Liver (tissue), 3 donors: ENCODE measurements around the gene GALR2.

ENCODE experiments used
- CTCF ChIP-seq: fragments of 150-350 bp; IDR thresholded peaks from 2 replicates; pipeline ENCODE4 v1.5.1; 2017; ENCODE audit warnings: improper control_type of control experiment, low read depth, low read length; ENCODE audit not compliant: missing input control
- GABPA ChIP-seq, 2 donors: IDR thresholded peaks in 1 of 2; conservative IDR thresholded peaks in 1 of 2; 2 replicates each; pipeline ENCODE4 v1.6.1; 2016; ENCODE audit warnings: antibody characterized with exemption in 2 of 2, mild to moderate bottlenecking in 1 of 2, moderate library complexity in 1 of 2
- JUND ChIP-seq, 2 donors: IDR thresholded peaks; 2 replicates each; pipeline ENCODE4 v1.6.1; 2016; ENCODE audit warnings: antibody characterized with exemption in 2 of 2
- REST ChIP-seq: IDR thresholded peaks from 2 replicates; pipeline ENCODE4 v1.6.1; 2016; ENCODE audit warnings: antibody characterized with exemption, mild to moderate bottlenecking
- TAF1 ChIP-seq: conservative IDR thresholded peaks from 2 replicates; pipeline ENCODE4 v1.6.1; 2016; ENCODE audit warnings: antibody characterized with exemption, mild to moderate bottlenecking
- YY1 ChIP-seq: IDR thresholded peaks from 2 replicates; pipeline ENCODE4 v1.6.1; 2016; ENCODE audit warnings: antibody characterized with exemption, mild to moderate bottlenecking
- ZBTB33 ChIP-seq: IDR thresholded peaks from 2 replicates; pipeline ENCODE4 v1.6.1; 2016; ENCODE audit warnings: antibody characterized with exemption
- donor health status: healthy.
- donor health status: healthy.

GRCh38 chr17:76094046-76094445 is 19.5 kb downstream of the GALR2 start:
- TF ChIP-seq CTCF (no peak), ZBTB33 (no peak), JUND (IDR thresholded peaks at IDR 0.05) (no peak), REST (no peak), TAF1 (no peak), GABPA (IDR thresholded peaks at IDR 0.05 in 1 of 2, conservative IDR thresholded peaks at IDR 0.05 in 1 of 2) (no peak), YY1 (no peak)
